ENCODE results near the gene LLGL1. TPM values are rescaled to one million over a fixed set of nuclear protein-coding genes. Genes with fewer than 3 reads are reported as not detected.

Gene LLGL1
- total and polyA plus RNA-seq, 10 of the 15 experiments (the other 5 are each of a cell fraction or from before 2014, with no cell fraction given), result 0.02 to 9.2 (median 2.5) TPM

GRCh38 chr17:18277076-18277475 lies 51.6 kb downstream of the LLGL1 start:
- H3K4me1 ChIP-seq (ENCODE audit: control insufficient read depth, insufficient read depth, low read length), result no peaks in the 10 kb centered on the region
- no peak overlapping the region for H3K27ac ChIP-seq (ENCODE audit: control insufficient read depth, insufficient read depth)
- TF ChIP-seq RFX5 (IDR thresholded peaks at IDR 0.05; ENCODE audit: low read depth, low read length) (no peak), REST (IDR thresholded peaks at IDR 0.05; ENCODE audit: low read depth, low read length) (no peak), USF1 (IDR thresholded peaks at IDR 0.05; ENCODE audit: borderline replicate concordance, extremely low read length, insufficient read depth, low read depth, low read length) (no peak), RAD21 (IDR thresholded peaks at IDR 0.05; ENCODE audit: insufficient read depth, low read depth, low read length) (no peak)
- H3K36me3 ChIP-seq (ENCODE audit: control insufficient read depth in 2 of 2, insufficient read depth in 2 of 2, low read length in 1 of 2), result peaks cover 35 to 38% of the 10 kb centered on the region in 2 experiments
- intact Hi-C loops (cut with micrococcal nuclease; ENCODE audit: unreplicated experiment) (no loop called here), in situ Hi-C loops (cut with MboI) (no loop called here)
- H3K4me3 ChIP-seq, result no peak overlapping the region
- H2AFZ ChIP-seq (ENCODE audit: control insufficient read depth, low read depth, low read length), result no peak overlapping the region
- ChIA-PET POLR2A (no interaction called here), RAD21 (ENCODE audit: unreplicated experiment) (no interaction called here), CTCF (interaction anchor here (0.5 kb wide), 1 partner anchor 50 kb away, joined by 3 read pairs; no protein-coding TSS in a partner anchor), SMC1A (ENCODE audit: uncharacterized antibody, unreplicated experiment) (no interaction called here)
- ATAC-seq, result no peak
- WGBS (ENCODE audit: insufficient coverage, insufficient replicate concordance, low lambda C conversion rate, missing lambda C conversion rate), result 100% methylated on average over 1 of the region's 1 CpG
- H3K9ac ChIP-seq (ENCODE audit: control insufficient read depth, insufficient read depth, low read length), result no peak overlapping the region
- no peaks in the 10 kb centered on the region; the same call in 1 of the 2 replicates for H4K20me1 ChIP-seq (ENCODE audit: control insufficient read depth, insufficient read depth)
- BruUV-seq (replicated peaks), result no TSS peak
- no peak for FAIRE-seq
- DNase-seq (ENCODE audit: low read depth, low spot score), result no peak
- H3K9me3 ChIP-seq (replicated peaks; ENCODE audit: control insufficient read depth, insufficient read depth, low read length), result no peaks in the 10 kb centered on the region
- H3K4me2 ChIP-seq (ENCODE audit: control insufficient read depth, insufficient read depth), result no peak overlapping the region
- H3K27me3 ChIP-seq (replicated peaks in 1 of 2; ENCODE audit: control insufficient read depth in 2 of 2, insufficient read depth in 2 of 2, low read length in 1 of 2), result no peaks in the 10 kb centered on the region
- H3K79me2 ChIP-seq (ENCODE audit: control insufficient read depth, insufficient read depth, low read length), result no peaks in the 10 kb centered on the region

Measured in GM12878 (cell line).